Pancreas (tissue), 10 donors: ENCODE results near the gene UMPS. TPM values are rescaled to one million over a fixed set of nuclear protein-coding genes. Genes with fewer than 3 reads are reported as not detected.
"Not testable (repeated sequence)": the region's sequence is repeated elsewhere in the genome, so short reads cannot be mapped to it uniquely, and the experiment has no call there.

ENCODE experiments used
- ATAC-seq, 4 donors: fragments of 200-7000 bp; cut with Tn5 transposase; one replicate each; pipeline versions ENCODE4 v1.8.0 to v1.9.1; 2020; ENCODE audit warnings: mild to moderate bottlenecking in 4 of 4, moderate library complexity in 4 of 4
- DNase-seq, 6 donors: peaks; one replicate each; pipeline ENCODE4 v3.0.0-alpha.2; 2020
- FAIRE-seq: peaks from 2 replicates; lab custom pipeline; 2012; peaks lifted over from hg19 to GRCh38; lab: Jason Lieb, UNC
- H3K27ac ChIP-seq, 4 donors: fragments of 200-600 bp; sonication (generic); 1 replicate in 3 of 4; 2 replicates in 1 of 4; pipeline versions ENCODE4 v1.5.0 to v1.8.0; 2020
- H3K27me3 ChIP-seq, 4 donors: fragments of 200-600 bp; one replicate each; pipeline ENCODE4 v1.8.0; 2021
- H3K36me3 ChIP-seq, 3 donors: fragments of 200-600 bp; sonication (generic) in 1 of 3; one replicate each; pipeline versions ENCODE4 v1.5.0 to v1.8.0; 2020 to 2021
- H3K4me1 ChIP-seq, 3 donors: fragments of 200-600 bp; one replicate each; pipeline ENCODE4 v1.8.0; 2021
- H3K4me3 ChIP-seq, 4 donors: fragments of 200-600 bp; sonication (generic) in 2 of 4; one replicate each; pipeline versions ENCODE4 v1.5.0 to v1.8.0; 2020 to 2021
- H3K9me3 ChIP-seq, 4 donors: fragments of 200-600 bp; one replicate each; pipeline ENCODE4 v1.8.0; 2021
- WGBS, 2 donors: extraction: QIAGEN DNeasy Blood & Tissue Kit; methylation state at CpG; one replicate each; pipeline ENCODE4 v1.1.7; 2013; 5-methylcytosine and 5-hydroxymethylcytosine counted together
- intact Hi-C, 3 donors: fragments of 100-400 bp; cut with DNase I; formaldehyde crosslinking; loops; one replicate each; pipeline versions ENCODE4 v1.11.1 to v1.14.2; 2022
- polyA plus RNA-seq, 2 donors: library from polyadenylated mRNA; stranded (reverse); fragments of 200-250 nt; gene quantifications; one replicate each; pipeline ENCODE4 v1.2.3, GENCODE V29; 2013
- total RNA-seq, 6 donors: library from RNA; stranded (reverse); fragmentation: NEBNext Ultra II Directional in 4 of 6; extraction: Animal tissue kit (Norgen Biotek cat#: 25700) in 4 of 6; gene quantifications; one replicate each; pipeline versions ENCODE4 v1.2.1 to v1.2.4, GENCODE V29; 2021 to 2023
- TF ChIP-seq, protein P1 (sequence below), 4 donors: fragments of 200-600 bp; sonication (generic) in 3 of 4; IDR thresholded peaks; one replicate each; pipeline versions ENCODE4 v1.5.0 to v1.8.0; 2021; ENCODE audit warnings: antibody characterized with exemption in 4 of 4
- donor health status: healthy with polysubstance abuse.
- donor health status: DM: no; HTN: no; CAD: no; lungs with moderate emphysema.
- donor health status: DM: no; HTN: no; CAD: no.
- donor health status: control.
- donor health status: control.
- donor health status: Bipolar disorder and iron deficiency.
- donor health status: DM: yes; HTN: yes; CAD: no.
- donor health status: DM: no; HTN: no; CAD: no.
- donor health status: DM: no; HTN: no; CAD: no.
- donor health status: DM: yes; HTN: yes; CAD: no.

Gene UMPS
- total and polyA plus RNA-seq, 8 donors: 6.6 to 20.1 (median 11.1) TPM

DNA sequence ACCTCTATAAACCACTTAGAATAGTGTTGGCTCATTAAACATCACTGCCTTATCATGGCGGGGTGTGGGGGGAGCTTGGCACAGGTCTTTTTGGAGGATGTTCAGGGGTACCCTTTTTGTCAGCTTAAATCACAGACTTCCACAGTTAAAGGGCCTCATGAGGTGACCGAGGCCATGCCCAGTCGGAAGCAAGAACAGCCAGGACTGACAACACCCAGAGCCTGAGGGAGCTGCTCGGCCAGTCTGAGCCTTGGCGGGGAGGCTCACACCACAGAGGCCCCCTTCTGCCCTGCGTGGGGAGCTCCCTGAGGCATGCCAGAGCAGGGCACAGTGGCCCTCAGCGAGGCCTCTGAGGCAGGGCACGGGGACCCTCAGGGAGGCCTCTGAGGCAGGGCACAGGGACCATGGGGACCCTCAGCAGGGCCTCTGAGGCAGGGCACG is 49.5 kb downstream of the UMPS start:
- H3K27me3 ChIP-seq: no peaks in the 10 kb centered on the region
- 92 to 95% methylated on average over 9 of the region's 9 CpGs for WGBS, 2 donors
- DNase-seq (peak in 1 of 6 donors; percentile 72), FAIRE-seq (no peak), ATAC-seq (no peak)
- H3K4me3 ChIP-seq: no peak overlapping the region
- no peaks in the 10 kb centered on the region for H3K36me3 ChIP-seq
- H3K27ac ChIP-seq: peak overlapping the region in 1 of 4 donors; percentile 28
- intact Hi-C loops: no loop called here
- TF ChIP-seq, protein P1, sequence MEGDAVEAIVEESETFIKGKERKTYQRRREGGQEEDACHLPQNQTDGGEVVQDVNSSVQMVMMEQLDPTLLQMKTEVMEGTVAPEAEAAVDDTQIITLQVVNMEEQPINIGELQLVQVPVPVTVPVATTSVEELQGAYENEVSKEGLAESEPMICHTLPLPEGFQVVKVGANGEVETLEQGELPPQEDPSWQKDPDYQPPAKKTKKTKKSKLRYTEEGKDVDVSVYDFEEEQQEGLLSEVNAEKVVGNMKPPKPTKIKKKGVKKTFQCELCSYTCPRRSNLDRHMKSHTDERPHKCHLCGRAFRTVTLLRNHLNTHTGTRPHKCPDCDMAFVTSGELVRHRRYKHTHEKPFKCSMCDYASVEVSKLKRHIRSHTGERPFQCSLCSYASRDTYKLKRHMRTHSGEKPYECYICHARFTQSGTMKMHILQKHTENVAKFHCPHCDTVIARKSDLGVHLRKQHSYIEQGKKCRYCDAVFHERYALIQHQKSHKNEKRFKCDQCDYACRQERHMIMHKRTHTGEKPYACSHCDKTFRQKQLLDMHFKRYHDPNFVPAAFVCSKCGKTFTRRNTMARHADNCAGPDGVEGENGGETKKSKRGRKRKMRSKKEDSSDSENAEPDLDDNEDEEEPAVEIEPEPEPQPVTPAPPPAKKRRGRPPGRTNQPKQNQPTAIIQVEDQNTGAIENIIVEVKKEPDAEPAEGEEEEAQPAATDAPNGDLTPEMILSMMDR (IDR thresholded peaks at IDR 0.05): no peak
- H3K4me1 ChIP-seq: no peaks in the 10 kb centered on the region
- H3K9me3 ChIP-seq: no peaks in the 10 kb centered on the region

DNA sequence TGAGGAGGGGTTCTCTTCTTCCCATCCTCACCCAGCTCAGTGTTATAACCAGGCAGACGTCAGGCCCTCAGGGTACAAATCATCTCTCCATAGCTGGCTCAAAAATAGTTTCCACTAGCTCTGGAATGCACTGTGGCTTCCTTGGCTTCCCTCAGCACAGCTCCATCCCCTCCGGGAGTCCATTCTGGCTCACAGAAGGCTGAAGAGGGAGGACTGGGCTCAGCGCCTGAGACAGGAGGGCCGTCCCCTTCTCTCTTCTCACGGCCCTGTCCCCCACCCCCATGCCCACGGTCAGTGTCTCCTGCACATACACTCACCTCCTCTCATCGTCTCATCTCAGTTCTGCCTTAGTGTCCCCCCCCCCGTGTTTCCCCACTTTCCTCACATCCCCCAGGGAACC is 50.1 kb downstream of the UMPS start:
- Histone ChIP-seq H3K4me1 (peaks cover 0 to 3% (median 0%) of the 10 kb centered on the region in 3 donors), H3K27me3 (no peaks in the 10 kb centered on the region), H3K36me3 (no peaks in the 10 kb centered on the region), H3K9me3 (no peaks in the 10 kb centered on the region), H3K27ac (peak overlapping the region in 1 of 4 donors; percentile 28), H3K4me3 (no peak overlapping the region)
- intact Hi-C loops: no loop called here
- FAIRE-seq (no peak), ATAC-seq (peak in 3 of 4 donors; percentile 53 to 67 (median 65)), DNase-seq (no peak)
- WGBS, 2 donors: 63 to 80% methylated on average over 8 of the region's 8 CpGs
- TF ChIP-seq, protein P1 (IDR thresholded peaks at IDR 0.05): no peak

GRCh38 chr3:124780761-124781475 is 50.7 kb downstream of the UMPS start:
- Histone ChIP-seq H3K4me3 (no peak overlapping the region), H3K27me3 (no peaks in the 10 kb centered on the region), H3K4me1 (peaks cover 0 to 3% (median 0%) of the 10 kb centered on the region in 3 donors), H3K36me3 (no peaks in the 10 kb centered on the region), H3K27ac (no peak overlapping the region), H3K9me3 (no peaks in the 10 kb centered on the region)
- 81 to 84% methylated on average over 15 of the region's 15 CpGs for WGBS, 2 donors
- DNase-seq (no peak), ATAC-seq (peak; percentile 28 to 69 (median 60)), FAIRE-seq (no peak)
- intact Hi-C loops: no loop called here
- TF ChIP-seq, protein P1 (IDR thresholded peaks at IDR 0.05): no peak

- WGBS, 2 donors: 85 to 94% methylated on average over 8 of the region's 8 CpGs
- no peak for FAIRE-seq
- no peak for ATAC-seq
- intact Hi-C loops: no loop called here
- TF ChIP-seq, protein P1 (IDR thresholded peaks at IDR 0.05): no peak
- no peak overlapping the region for H3K4me3 ChIP-seq
- no peaks in the 10 kb centered on the region for H3K9me3 ChIP-seq
- no peaks in the 10 kb centered on the region for H3K36me3 ChIP-seq
- H3K27me3 ChIP-seq: no peaks in the 10 kb centered on the region
- DNase-seq: no peak
- no peak overlapping the region for H3K27ac ChIP-seq
- peaks cover 0 to 3% (median 0%) of the 10 kb centered on the region in 3 donors for H3K4me1 ChIP-seq
Observed at GRCh38 chr3:124781476-124782376, 51.5 kb downstream of the UMPS start.

DNA sequence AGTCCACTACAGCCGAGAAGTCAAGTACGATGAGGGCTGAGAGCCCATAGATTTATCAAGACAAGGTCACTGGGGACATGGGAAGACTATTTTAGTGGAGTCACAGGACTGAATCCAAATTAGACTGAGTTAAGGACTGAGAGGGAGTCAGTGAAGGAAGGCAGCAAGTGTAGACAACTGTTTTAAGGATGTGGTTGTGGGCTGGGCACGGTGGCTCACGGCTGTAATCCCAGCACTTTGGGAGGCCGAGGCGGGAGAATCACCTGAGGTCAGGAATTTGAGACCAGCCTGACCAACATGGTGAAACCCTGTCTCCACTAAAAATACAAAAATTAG is 52.1 kb downstream of the UMPS start:
- intact Hi-C loops: not testable (repeated sequence)

More for the DNA sequence above, 52.1 kb downstream of the UMPS start:
- DNase-seq, H3K27ac ChIP-seq, ATAC-seq, FAIRE-seq, H3K4me1 ChIP-seq, H3K4me3 ChIP-seq, H3K27me3 ChIP-seq, H3K36me3 ChIP-seq, H3K9me3 ChIP-seq: not testable (repeated sequence)
- 90 to 95% methylated on average over 6 of the region's 6 CpGs for WGBS, 2 donors
